A549 (cell line): Measurements from ENCODE around the gene USP6NL.

ENCODE experiments used
- CTCF ChIP-seq: fragments of >200 bp; sonication (Bioruptor Twin); formaldehyde crosslinking; IDR thresholded peaks from 3 replicates; pipeline ENCODE4 v1.5.1; 2016
- EHF ChIP-seq: fragments of 250-450 bp; sonication (Bioruptor Pico); IDR thresholded peaks from 2 replicates; pipeline ENCODE4 v1.5.0; 2020; ENCODE audit warnings: mild to moderate bottlenecking
- POLR2A ChIP-seq: IDR thresholded peaks from 2 replicates; pipeline ENCODE4 v1.6.1; 2012; ENCODE audit warnings: mild to moderate bottlenecking, low read length
- RAD21 ChIP-seq, 2 experiments: fragments of >200 bp in 1 of 2; sonication (Bioruptor Twin) in 1 of 2; formaldehyde crosslinking in 1 of 2; IDR thresholded peaks in 1 of 2; conservative IDR thresholded peaks in 1 of 2; 2 replicates in 1 of 2; 3 replicates in 1 of 2; pipeline ENCODE4 v1.6.1; 2012 to 2018; ENCODE audit warnings: inconsistent platforms in 1 of 2
- USF2 ChIP-seq: fragments of 450-650 bp; IDR thresholded peaks from 2 replicates; pipeline ENCODE4 v1.6.1; 2014; ENCODE audit warnings: antibody characterized with exemption
- ZSCAN20 ChIP-seq: fragments of 250-450 bp; sonication (Bioruptor Pico); IDR thresholded peaks from 2 replicates; pipeline ENCODE4 v1.8.0; 2022; ENCODE audit warnings: mild to moderate bottlenecking, moderate library complexity

GRCh38 chr10:11429439-11430052, 181.9 kb downstream of the USP6NL start:
- TF ChIP-seq POLR2A (no peak), CTCF (no peak), USF2 (no peak), RAD21 (conservative IDR thresholded peaks at IDR 0.05 in 1 of 2, IDR thresholded peaks at IDR 0.05 in 1 of 2) (no peak), ZSCAN20 (CRISPR knock-in tag) (no peak), EHF (CRISPR knock-in tag) (no peak)
